ENCODE results near the gene GABBR2.

The GABBR2 gene

GRCh38 chr9:98383758-98384157 is 325.0 kb downstream of the GABBR2 start:
- no peak for DNase-seq

GRCh38 chr9:98381311-98382103 is 327.2 kb downstream of the GABBR2 start:
- DNase-seq: no peak

GRCh38 chr9:98380065-98380681 is 328.6 kb downstream of the GABBR2 start:
- DNase-seq: no peak

GRCh38 chr9:98379572-98379971 is 329.2 kb downstream of the GABBR2 start:
- DNase-seq: no peak

- no peak for DNase-seq
Observed at GRCh38 chr9:98378794-98379193, 329.9 kb downstream of the GABBR2 start.

GRCh38 chr9:98378206-98378780 is 330.4 kb downstream of the GABBR2 start:
- no peak for DNase-seq

- DNase-seq: no peak
Observed at GRCh38 chr9:98375138-98375726, 333.5 kb downstream of the GABBR2 start.

GRCh38 chr9:98374385-98375051 is 334.2 kb downstream of the GABBR2 start:
- no peak for DNase-seq

- no peak for DNase-seq
Observed at GRCh38 chr9:98373609-98374008, 335.1 kb downstream of the GABBR2 start.

- no peak for DNase-seq
Observed at GRCh38 chr9:98372077-98372836, 336.5 kb downstream of the GABBR2 start.

GRCh38 chr9:98370976-98371315 is 337.8 kb downstream of the GABBR2 start:
- no peak for DNase-seq

GRCh38 chr9:98370300-98370975 is 338.3 kb downstream of the GABBR2 start:
- DNase-seq: no peak

GRCh38 chr9:98369896-98370295 is 338.8 kb downstream of the GABBR2 start:
- DNase-seq: no peak

- DNase-seq: no peak
Observed at GRCh38 chr9:98369471-98369870, 339.3 kb downstream of the GABBR2 start.

- DNase-seq: no peak
Observed at GRCh38 chr9:98369066-98369425, 339.7 kb downstream of the GABBR2 start.

- DNase-seq: no peak
Observed at GRCh38 chr9:98368366-98369065, 340.2 kb downstream of the GABBR2 start.

- DNase-seq: no peak
Observed at GRCh38 chr9:98367923-98368322, 340.8 kb downstream of the GABBR2 start.

- no peak for DNase-seq
Observed at GRCh38 chr9:98367371-98367900, 341.3 kb downstream of the GABBR2 start.

- DNase-seq: no peak
Observed at GRCh38 chr9:98365781-98366180, 343.0 kb downstream of the GABBR2 start.

- DNase-seq: peak; percentile 28
Observed at GRCh38 chr9:98365227-98365669, 343.5 kb downstream of the GABBR2 start.

- DNase-seq: no peak
Observed at GRCh38 chr9:98364086-98364485, 344.6 kb downstream of the GABBR2 start.
